ENCODE measurements around the gene ICOS. TPM values are rescaled to one million over a fixed set of nuclear protein-coding genes. Genes with fewer than 3 reads are reported as not detected.

Gene ICOS
- total RNA-seq, 1 experiment from 2014 or later, result 0.18 TPM

DNA sequence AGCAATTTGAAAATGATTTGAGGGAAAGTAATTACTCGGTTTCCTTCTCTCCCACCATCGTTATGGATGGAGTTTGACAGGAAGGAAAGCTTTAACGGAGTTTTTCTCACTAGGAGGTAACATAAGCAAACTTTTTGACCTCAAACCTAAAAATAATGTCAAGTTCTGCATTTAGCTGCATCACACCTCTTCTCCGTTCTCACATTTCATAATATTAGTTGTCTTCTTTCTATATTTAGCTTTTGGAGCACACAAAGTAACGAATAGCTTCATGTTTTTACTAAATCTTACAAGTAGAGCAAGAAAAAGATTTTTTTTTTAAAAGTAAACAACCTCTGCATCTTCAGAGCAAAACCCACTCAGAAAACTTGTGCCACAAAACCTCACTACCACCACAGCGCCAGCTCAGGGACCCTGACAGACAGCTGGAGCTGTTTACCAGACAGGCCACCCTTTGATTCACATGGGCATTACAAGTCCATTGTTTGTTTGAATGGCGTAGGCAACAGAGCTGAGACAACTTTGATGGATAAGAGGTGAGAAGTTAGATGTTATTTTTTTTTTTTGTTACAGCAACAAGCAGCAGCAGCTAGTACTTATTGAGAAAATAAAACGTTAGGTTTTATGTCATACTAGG lies 21.9 kb upstream of the ICOS start:
- no TSS peak for BruUV-seq (replicated peaks)
- Histone ChIP-seq H3K4me3 (ENCODE audit: low read depth in 2 of 2, low read length in 2 of 2) (no peak overlapping the region), H3K27me3 (ENCODE audit: control insufficient read depth, insufficient read depth, low read length) (0 out of 2 replicates have a peak, but pooled peaks cover 3% of the 10 kb centered on the region), H3K36me3 (ENCODE audit: control insufficient read depth, insufficient read depth, low read length) (no peaks in the 10 kb centered on the region), H3K27ac (ENCODE audit: low read length) (no peak overlapping the region), H3K4me1 (ENCODE audit: control insufficient read depth, insufficient read depth, low read length) (no peaks in the 10 kb centered on the region), H3K9me3 (ENCODE audit: control insufficient read depth, insufficient read depth, low read depth, low read length) (no peaks in the 10 kb centered on the region)
- POLR2A ChIA-PET, result no interaction called here
- in situ Hi-C loops (cut with HindIII; ENCODE audit: low pct_unique_long_range_greater_than_20kb, low sequenced_read_pairs), result no loop called here
- intact Hi-C loops (cut with micrococcal nuclease; ENCODE audit: unreplicated experiment), result loop anchor here (10.0 kb wide), 1 partner anchor 460 kb away; no protein-coding TSS in a partner anchor
- DNase-seq (ENCODE audit: low read depth, low spot score) (no peak), ATAC-seq (no peak)
- TF ChIP-seq, protein P1, sequence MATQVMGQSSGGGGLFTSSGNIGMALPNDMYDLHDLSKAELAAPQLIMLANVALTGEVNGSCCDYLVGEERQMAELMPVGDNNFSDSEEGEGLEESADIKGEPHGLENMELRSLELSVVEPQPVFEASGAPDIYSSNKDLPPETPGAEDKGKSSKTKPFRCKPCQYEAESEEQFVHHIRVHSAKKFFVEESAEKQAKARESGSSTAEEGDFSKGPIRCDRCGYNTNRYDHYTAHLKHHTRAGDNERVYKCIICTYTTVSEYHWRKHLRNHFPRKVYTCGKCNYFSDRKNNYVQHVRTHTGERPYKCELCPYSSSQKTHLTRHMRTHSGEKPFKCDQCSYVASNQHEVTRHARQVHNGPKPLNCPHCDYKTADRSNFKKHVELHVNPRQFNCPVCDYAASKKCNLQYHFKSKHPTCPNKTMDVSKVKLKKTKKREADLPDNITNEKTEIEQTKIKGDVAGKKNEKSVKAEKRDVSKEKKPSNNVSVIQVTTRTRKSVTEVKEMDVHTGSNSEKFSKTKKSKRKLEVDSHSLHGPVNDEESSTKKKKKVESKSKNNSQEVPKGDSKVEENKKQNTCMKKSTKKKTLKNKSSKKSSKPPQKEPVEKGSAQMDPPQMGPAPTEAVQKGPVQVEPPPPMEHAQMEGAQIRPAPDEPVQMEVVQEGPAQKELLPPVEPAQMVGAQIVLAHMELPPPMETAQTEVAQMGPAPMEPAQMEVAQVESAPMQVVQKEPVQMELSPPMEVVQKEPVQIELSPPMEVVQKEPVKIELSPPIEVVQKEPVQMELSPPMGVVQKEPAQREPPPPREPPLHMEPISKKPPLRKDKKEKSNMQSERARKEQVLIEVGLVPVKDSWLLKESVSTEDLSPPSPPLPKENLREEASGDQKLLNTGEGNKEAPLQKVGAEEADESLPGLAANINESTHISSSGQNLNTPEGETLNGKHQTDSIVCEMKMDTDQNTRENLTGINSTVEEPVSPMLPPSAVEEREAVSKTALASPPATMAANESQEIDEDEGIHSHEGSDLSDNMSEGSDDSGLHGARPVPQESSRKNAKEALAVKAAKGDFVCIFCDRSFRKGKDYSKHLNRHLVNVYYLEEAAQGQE (IDR thresholded peaks at IDR 0.05; ENCODE audit: insufficient read depth in 1 of 2, low read depth in 2 of 2, low read length in 1 of 2), result no peak
- TF ChIP-seq POLR2AphosphoS5 (IDR thresholded peaks at IDR 0.05; ENCODE audit: low read depth, low read length), result no peak
- TF ChIP-seq SIN3A (IDR thresholded peaks at IDR 0.05; ENCODE audit: borderline replicate concordance, insufficient read depth, low read depth, low read length), result no peak
- TF ChIP-seq TCF7L2 (IDR thresholded peaks at IDR 0.05; ENCODE audit: low read depth, low read length), result no peak
- TF ChIP-seq, protein P2, sequence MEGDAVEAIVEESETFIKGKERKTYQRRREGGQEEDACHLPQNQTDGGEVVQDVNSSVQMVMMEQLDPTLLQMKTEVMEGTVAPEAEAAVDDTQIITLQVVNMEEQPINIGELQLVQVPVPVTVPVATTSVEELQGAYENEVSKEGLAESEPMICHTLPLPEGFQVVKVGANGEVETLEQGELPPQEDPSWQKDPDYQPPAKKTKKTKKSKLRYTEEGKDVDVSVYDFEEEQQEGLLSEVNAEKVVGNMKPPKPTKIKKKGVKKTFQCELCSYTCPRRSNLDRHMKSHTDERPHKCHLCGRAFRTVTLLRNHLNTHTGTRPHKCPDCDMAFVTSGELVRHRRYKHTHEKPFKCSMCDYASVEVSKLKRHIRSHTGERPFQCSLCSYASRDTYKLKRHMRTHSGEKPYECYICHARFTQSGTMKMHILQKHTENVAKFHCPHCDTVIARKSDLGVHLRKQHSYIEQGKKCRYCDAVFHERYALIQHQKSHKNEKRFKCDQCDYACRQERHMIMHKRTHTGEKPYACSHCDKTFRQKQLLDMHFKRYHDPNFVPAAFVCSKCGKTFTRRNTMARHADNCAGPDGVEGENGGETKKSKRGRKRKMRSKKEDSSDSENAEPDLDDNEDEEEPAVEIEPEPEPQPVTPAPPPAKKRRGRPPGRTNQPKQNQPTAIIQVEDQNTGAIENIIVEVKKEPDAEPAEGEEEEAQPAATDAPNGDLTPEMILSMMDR (IDR thresholded peaks at IDR 0.05), result no peak
- CTCF ChIA-PET, result no interaction called here

DNA sequence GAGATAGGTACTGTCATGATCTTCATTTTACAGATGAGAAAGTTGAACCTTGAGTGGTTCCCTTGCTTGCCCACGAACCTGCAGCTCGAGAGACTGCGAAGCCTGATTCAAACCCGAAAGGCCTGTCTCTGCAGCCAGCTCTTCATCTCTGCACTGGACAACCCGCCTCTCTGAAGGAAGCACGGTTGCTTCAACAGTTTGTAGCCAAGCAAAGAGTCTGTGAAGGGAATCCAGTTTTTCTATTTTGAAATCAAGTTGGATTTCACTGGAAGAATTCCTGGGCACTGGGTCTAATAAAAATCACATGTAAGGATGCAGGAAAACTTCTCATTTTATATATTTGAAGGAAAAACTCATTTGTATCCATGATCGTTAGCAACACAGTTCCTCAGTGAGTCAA lies 21.3 kb upstream of the ICOS start:
- Histone ChIP-seq H3K36me3 (ENCODE audit: control insufficient read depth, insufficient read depth, low read length) (no peaks in the 10 kb centered on the region), H3K4me3 (ENCODE audit: low read depth in 2 of 2, low read length in 2 of 2) (no peak overlapping the region), H3K27ac (ENCODE audit: low read length) (no peak overlapping the region), H3K27me3 (ENCODE audit: control insufficient read depth, insufficient read depth, low read length) (0 out of 2 replicates have a peak, but pooled peaks cover 3% of the 10 kb centered on the region), H3K9me3 (ENCODE audit: control insufficient read depth, insufficient read depth, low read depth, low read length) (no peaks in the 10 kb centered on the region), H3K4me1 (ENCODE audit: control insufficient read depth, insufficient read depth, low read length) (no peaks in the 10 kb centered on the region)
- no TSS peak for BruUV-seq (replicated peaks)
- ChIA-PET CTCF (no interaction called here), POLR2A (no interaction called here)
- DNase-seq (ENCODE audit: low read depth, low spot score) (no peak), ATAC-seq (no peak)
- in situ Hi-C loops (cut with HindIII; ENCODE audit: low pct_unique_long_range_greater_than_20kb, low sequenced_read_pairs) (no loop called here), intact Hi-C loops (cut with micrococcal nuclease; ENCODE audit: unreplicated experiment) (loop anchor here (10.0 kb wide), 1 partner anchor 460 kb away; no protein-coding TSS in a partner anchor)
- TF ChIP-seq, protein P2 (IDR thresholded peaks at IDR 0.05), result no peak
